PFSK-1 (cell line): ENCODE measurements around the gene GSN.

Source experiments
- FOXP2 ChIP-seq: optimal IDR thresholded peaks from 2 replicates; pipeline ENCODE3; 2011; ENCODE audit warnings: borderline replicate concordance, control low read depth, inconsistent platforms; ENCODE audit not compliant: insufficient read depth; ENCODE audit errors: extremely low read length, extremely low read depth
- POLR2AphosphoS5 ChIP-seq: IDR thresholded peaks from 2 replicates; pipeline ENCODE4 v1.6.1; 2012; ENCODE audit warnings: low read depth, mild to moderate bottlenecking, control low read depth, low read length, moderate library complexity
- SIN3A ChIP-seq: IDR thresholded peaks from 2 replicates; pipeline ENCODE4 v1.6.1; 2012; ENCODE audit warnings: mild to moderate bottlenecking, low read length, moderate library complexity, borderline replicate concordance; ENCODE audit not compliant: insufficient read depth
- TAF1 ChIP-seq: IDR thresholded peaks from 2 replicates; pipeline ENCODE4 v1.6.1; 2012; ENCODE audit warnings: low read length, control low read depth, borderline replicate concordance; ENCODE audit not compliant: insufficient read depth
- TF ChIP-seq, protein P1 (sequence below), 2 experiments: IDR thresholded peaks; 2 replicates each; pipeline versions ENCODE4 v1.6.1 to v1.8.0; 2011 to 2012; ENCODE audit warnings: low read depth in 2 of 2, low read length in 2 of 2, control low read depth in 1 of 2, inconsistent platforms in 1 of 2, mild to moderate bottlenecking in 1 of 2, moderate library complexity in 1 of 2; ENCODE audit not compliant: insufficient read depth in 1 of 2

GSN gene

DNA sequence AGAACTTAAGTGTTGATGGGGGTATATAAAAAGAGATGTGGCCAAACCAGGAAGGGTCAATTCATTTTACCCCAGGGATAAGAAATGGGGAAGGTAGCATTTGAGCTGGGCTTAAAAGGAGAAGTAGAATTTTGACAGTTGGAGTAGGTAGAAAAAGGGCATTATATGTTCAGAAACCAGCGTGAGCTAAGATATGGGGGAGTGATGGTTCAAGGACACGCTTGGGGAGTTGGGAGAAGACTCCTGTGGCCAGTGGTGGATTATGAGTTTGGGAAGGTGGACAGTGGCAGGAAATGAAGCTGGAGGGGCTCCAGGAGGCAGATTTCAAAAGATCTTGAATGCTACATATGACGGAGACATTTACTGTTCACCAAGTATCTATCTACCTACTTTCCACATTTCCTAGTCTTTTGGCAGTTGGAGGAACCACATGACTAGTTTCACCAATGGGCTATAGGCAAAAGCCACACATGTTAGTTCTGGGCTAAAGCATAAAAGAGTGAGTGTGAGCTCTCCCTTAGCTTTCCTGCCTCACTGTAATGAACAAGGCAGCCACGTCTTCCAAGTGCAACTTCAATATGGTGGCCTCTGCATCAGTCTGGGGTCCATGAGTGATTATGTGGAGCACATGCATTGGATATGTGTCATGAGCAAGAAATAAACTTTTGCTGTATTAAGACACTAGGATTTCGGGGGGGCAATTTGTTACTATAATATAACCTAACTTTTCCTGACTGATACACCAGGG lies 15.7 kb upstream of the GSN start:
- TF ChIP-seq FOXP2, result no peak

DNA sequence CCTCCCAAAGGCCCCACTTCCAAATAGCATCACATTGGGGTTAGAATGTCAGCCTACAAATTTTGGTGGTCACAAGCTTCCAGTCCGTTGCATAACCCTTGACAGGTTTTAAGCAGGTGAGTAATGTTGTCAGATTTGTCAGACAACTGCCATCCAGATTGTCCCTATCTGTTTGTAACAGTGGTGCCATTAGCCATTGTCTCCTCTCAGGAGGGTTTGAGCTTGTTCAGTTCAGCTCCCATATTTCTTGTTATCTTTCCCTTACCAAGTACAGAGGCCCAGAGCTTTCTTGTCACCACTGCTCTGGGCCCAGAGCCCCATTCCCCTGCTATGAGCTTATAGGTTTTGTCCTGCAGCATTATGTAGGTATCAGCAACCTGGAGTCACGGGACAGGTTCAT lies 14.8 kb upstream of the GSN start:
- TF ChIP-seq, protein P1, sequence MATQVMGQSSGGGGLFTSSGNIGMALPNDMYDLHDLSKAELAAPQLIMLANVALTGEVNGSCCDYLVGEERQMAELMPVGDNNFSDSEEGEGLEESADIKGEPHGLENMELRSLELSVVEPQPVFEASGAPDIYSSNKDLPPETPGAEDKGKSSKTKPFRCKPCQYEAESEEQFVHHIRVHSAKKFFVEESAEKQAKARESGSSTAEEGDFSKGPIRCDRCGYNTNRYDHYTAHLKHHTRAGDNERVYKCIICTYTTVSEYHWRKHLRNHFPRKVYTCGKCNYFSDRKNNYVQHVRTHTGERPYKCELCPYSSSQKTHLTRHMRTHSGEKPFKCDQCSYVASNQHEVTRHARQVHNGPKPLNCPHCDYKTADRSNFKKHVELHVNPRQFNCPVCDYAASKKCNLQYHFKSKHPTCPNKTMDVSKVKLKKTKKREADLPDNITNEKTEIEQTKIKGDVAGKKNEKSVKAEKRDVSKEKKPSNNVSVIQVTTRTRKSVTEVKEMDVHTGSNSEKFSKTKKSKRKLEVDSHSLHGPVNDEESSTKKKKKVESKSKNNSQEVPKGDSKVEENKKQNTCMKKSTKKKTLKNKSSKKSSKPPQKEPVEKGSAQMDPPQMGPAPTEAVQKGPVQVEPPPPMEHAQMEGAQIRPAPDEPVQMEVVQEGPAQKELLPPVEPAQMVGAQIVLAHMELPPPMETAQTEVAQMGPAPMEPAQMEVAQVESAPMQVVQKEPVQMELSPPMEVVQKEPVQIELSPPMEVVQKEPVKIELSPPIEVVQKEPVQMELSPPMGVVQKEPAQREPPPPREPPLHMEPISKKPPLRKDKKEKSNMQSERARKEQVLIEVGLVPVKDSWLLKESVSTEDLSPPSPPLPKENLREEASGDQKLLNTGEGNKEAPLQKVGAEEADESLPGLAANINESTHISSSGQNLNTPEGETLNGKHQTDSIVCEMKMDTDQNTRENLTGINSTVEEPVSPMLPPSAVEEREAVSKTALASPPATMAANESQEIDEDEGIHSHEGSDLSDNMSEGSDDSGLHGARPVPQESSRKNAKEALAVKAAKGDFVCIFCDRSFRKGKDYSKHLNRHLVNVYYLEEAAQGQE (IDR thresholded peaks at IDR 0.05; ENCODE audit: insufficient read depth in 1 of 2, low read depth in 2 of 2, low read length in 2 of 2), result no peak
- TF ChIP-seq POLR2AphosphoS5 (no peak), SIN3A (no peak), TAF1 (no peak), FOXP2 (no peak)

DNA sequence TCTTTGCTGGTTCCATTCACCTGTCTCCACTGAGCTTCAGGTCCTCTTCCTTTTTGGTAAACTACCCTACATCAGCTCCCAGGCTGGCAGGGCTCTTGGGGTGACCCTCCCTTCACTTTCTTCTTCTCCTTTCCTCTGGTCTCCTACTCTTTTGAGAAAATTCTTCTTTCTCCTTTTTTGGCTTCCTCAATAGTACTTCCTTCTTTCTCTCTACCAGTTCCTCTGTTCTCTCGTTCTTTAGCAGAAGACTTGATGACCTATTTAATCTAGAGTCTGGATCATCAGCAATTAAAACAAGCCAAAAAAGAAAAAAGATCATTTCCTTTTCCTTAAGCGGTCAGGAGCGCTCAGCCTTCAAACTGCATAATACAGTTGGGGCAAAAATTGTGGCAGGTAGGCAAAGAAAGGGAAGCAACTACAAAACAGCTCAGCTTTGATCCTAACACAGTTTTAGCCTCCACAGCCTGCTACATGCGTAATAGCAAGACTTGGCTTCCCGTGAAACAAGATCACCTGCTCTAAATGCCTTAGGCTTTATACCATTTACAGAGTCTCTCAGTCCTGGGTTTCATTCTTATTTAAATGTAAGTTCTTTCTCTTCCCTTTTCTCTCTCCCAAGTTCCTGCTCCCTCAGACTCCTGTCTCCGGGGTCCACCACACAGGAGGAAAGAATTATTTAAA lies 14.0 kb upstream of the GSN start:
- TF ChIP-seq FOXP2 (no peak), SIN3A (no peak), TAF1 (no peak), POLR2AphosphoS5 (no peak)
- TF ChIP-seq, protein P1 (IDR thresholded peaks at IDR 0.05; ENCODE audit: insufficient read depth in 1 of 2, low read depth in 2 of 2, low read length in 2 of 2), result no peak

DNA sequence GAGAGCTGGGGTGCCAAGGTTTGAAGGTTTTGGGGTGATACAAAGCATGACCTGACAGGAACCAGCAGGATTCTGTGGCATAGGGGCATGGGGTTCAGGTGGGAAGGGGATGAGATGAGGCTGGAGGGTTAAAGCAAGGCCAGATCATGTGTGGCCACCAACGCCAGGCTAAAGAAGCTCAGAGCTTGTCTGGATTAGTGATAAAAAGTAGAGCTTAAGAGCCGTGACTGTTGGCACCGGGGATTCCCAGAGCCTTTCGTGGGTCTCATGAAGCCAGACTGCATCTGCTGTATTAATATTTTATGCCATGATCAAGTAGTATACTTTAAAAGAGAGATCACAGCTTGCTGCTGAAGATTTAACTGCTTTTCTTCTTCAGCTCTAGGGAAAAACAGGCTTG lies 8.5 kb upstream of the GSN start:
- no peak for TF ChIP-seq SIN3A
- TF ChIP-seq, protein P1 (IDR thresholded peaks at IDR 0.05; ENCODE audit: insufficient read depth in 1 of 2, low read depth in 2 of 2, low read length in 2 of 2), result no peak

DNA sequence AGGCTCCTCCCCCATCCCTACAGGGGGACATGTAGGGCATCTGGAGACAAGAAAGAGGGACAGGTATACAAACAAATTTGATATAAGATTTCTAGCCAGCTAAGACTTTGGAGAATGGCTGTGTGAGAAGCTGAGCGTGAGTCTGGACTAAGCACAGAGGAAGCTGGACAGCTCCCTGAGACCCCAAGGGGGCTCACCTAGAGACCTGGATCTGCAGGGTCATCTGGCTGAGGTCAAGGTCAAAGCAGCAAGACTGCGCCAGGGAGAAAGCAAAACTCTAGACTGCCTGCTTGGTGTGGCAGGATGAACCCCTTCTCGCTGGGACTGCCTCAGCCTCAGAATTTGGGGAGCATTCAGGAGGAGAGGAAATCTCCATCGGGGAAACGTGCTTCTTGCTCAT lies 8.0 kb upstream of the GSN start:
- TF ChIP-seq, protein P1 (IDR thresholded peaks at IDR 0.05; ENCODE audit: insufficient read depth in 1 of 2, low read depth in 2 of 2, low read length in 2 of 2), result peak; percentile 45 to 79; a peak in 3 of 4 replicates
- TF ChIP-seq POLR2AphosphoS5, result no peak
